Measurements from ENCODE around the gene SLC25A11.
"Not testable (repeated sequence)": the region's sequence is repeated elsewhere in the genome, so short reads cannot be mapped to it uniquely, and the experiment has no call there.

Gene SLC25A11

GRCh38 chr17:4945176-4945943 is 5.5 kb upstream of the SLC25A11 start:
- peak; percentile 92 for DNase-seq (ENCODE audit: low spot score)

- peak; percentile 32 for DNase-seq (ENCODE audit: low spot score)
Observed at GRCh38 chr17:4944554-4945175, 4.8 kb upstream of the SLC25A11 start.

- DNase-seq (ENCODE audit: low spot score) = peak; percentile 86
Observed at GRCh38 chr17:4944163-4944553, 4.3 kb upstream of the SLC25A11 start.

GRCh38 chr17:4942760-4943508 is 3.1 kb upstream of the SLC25A11 start:
- DNase-seq (ENCODE audit: low spot score) = no peak

GRCh38 chr17:4941319-4941610 is 1.4 kb upstream of the SLC25A11 start:
- no peak for DNase-seq (ENCODE audit: low spot score)

GRCh38 chr17:4940555-4941318 is 891 bp upstream of the SLC25A11 start:
- DNase-seq (ENCODE audit: low spot score) = peak; percentile 56

GRCh38 chr17:4939546-4939795 is 375 bp downstream of the SLC25A11 start:
- DNase-seq (ENCODE audit: low spot score) = no peak

GRCh38 chr17:4938688-4939545 is 929 bp downstream of the SLC25A11 start:
- peak; percentile 21 for DNase-seq (ENCODE audit: low spot score)

GRCh38 chr17:4938069-4938491 is 1.8 kb downstream of the SLC25A11 start:
- DNase-seq (ENCODE audit: low spot score) = no peak

- DNase-seq (ENCODE audit: low spot score) = no peak
Observed at GRCh38 chr17:4937553-4937952, 2.3 kb downstream of the SLC25A11 start.

GRCh38 chr17:4936436-4936835 is 3.4 kb downstream of the SLC25A11 start:
- DNase-seq (ENCODE audit: low spot score) = no peak

GRCh38 chr17:4935650-4936049 is 4.2 kb downstream of the SLC25A11 start:
- no peak for DNase-seq (ENCODE audit: low spot score)

GRCh38 chr17:4934173-4934979 is 5.5 kb downstream of the SLC25A11 start:
- peak; percentile 21 for DNase-seq (ENCODE audit: low spot score)

GRCh38 chr17:4933646-4934045 is 6.2 kb downstream of the SLC25A11 start:
- no peak for DNase-seq (ENCODE audit: low spot score)

- no peak for DNase-seq (ENCODE audit: low spot score)
Observed at GRCh38 chr17:4932756-4933155, 7.1 kb downstream of the SLC25A11 start.

GRCh38 chr17:4931963-4932362 is 7.9 kb downstream of the SLC25A11 start, which contains the start of gene GP1BA:
TSS of gene GP1BA (plus strand) at chr17:4932277. CDS start at chr17:4932605, 328 bp downstream.
- no peak for DNase-seq (ENCODE audit: low spot score)

GRCh38 chr17:4928881-4929280 is 11.0 kb downstream of the SLC25A11 start:
- DNase-seq (ENCODE audit: low spot score) = no peak

- DNase-seq (ENCODE audit: low spot score) = not testable (repeated sequence)
Observed at GRCh38 chr17:4926577-4927335, 13.1 kb downstream of the SLC25A11 start.

- DNase-seq (ENCODE audit: low spot score) = no peak
Observed at GRCh38 chr17:4921320-4921719, 18.5 kb downstream of the SLC25A11 start.

Measured in activated CD4-positive, alpha-beta T cell treated with anti-CD3 and anti-CD28 coated beads, Interleukin-2, Interleukin-4, amounts not matched to agents 100 ng/mL and 50 ng/mL, durations not matched to agents 16 hours and 8 hours (primary cell).